Umbilical cord (tissue), 2 donors: ENCODE measurements around the gene HERC3. TPM values are rescaled to one million over a fixed set of nuclear protein-coding genes. Genes with fewer than 3 reads are reported as not detected.

ENCODE experiments used
- DNase-seq: peaks from one replicate; pipeline ENCODE4 v3.0.0-alpha.2; 2015; ENCODE audit warnings: low spot score
- total RNA-seq: library from RNA; depleted of rRNA; stranded (reverse); fragments of >200 nt; gene quantifications from one replicate; pipeline ENCODE4 v1.2.3, GENCODE V29; 2014; ENCODE audit warnings: low replicate concordance; ENCODE audit not compliant: insufficient read depth

Gene HERC3
- total RNA-seq, 1 donor from 2014 or later, result 24.3 TPM

- peak; percentile 66 for DNase-seq
Observed at GRCh38 chr4:88659055-88659889, 67.0 kb downstream of the HERC3 start.

GRCh38 chr4:88659890-88660208 lies 67.6 kb downstream of the HERC3 start:
- DNase-seq, result no peak

- DNase-seq, result no peak
Observed at GRCh38 chr4:88660446-88661294, 68.4 kb downstream of the HERC3 start.

- no peak for DNase-seq
Observed at GRCh38 chr4:88661739-88662138, 69.5 kb downstream of the HERC3 start.

- peak; percentile 25 for DNase-seq
Observed at GRCh38 chr4:88672987-88673386, 80.7 kb downstream of the HERC3 start.

GRCh38 chr4:88673886-88674285 lies 81.6 kb downstream of the HERC3 start:
- DNase-seq, result no peak

- no peak for DNase-seq
Observed at GRCh38 chr4:88674565-88674964, 82.3 kb downstream of the HERC3 start.

GRCh38 chr4:88674979-88675378 lies 82.7 kb downstream of the HERC3 start:
- no peak for DNase-seq

GRCh38 chr4:88675543-88675942 lies 83.3 kb downstream of the HERC3 start:
- no peak for DNase-seq

GRCh38 chr4:88681209-88681608 lies 88.9 kb downstream of the HERC3 start:
- DNase-seq, result no peak

- no peak for DNase-seq
Observed at GRCh38 chr4:88690355-88690754, 98.1 kb downstream of the HERC3 start.

- DNase-seq, result no peak
Observed at GRCh38 chr4:88693792-88694191, 101.5 kb downstream of the HERC3 start.

GRCh38 chr4:88696630-88697029 lies 104.3 kb downstream of the HERC3 start:
- peak; percentile 60 for DNase-seq

GRCh38 chr4:88697141-88697540 lies 104.9 kb downstream of the HERC3 start:
- peak; percentile 31 for DNase-seq

GRCh38 chr4:88697588-88698329 lies 105.5 kb downstream of the HERC3 start, which contains the start of gene NAP1L5:
TSS of gene NAP1L5 (minus strand) at chr4:88697829. CDS start at chr4:88697754, 75 bp downstream.
- peak; percentile 66 for DNase-seq

GRCh38 chr4:88698519-88698918 lies 106.2 kb downstream of the HERC3 start:
- DNase-seq, result no peak

- no peak for DNase-seq
Observed at GRCh38 chr4:88702782-88703181, 110.5 kb downstream of the HERC3 start.

- DNase-seq, result no peak
Observed at GRCh38 chr4:88705223-88705622, 112.9 kb downstream of the HERC3 start.

- DNase-seq, result no peak
Observed at GRCh38 chr4:88705805-88706492, 113.7 kb downstream of the HERC3 start.

GRCh38 chr4:88706574-88706973 lies 114.3 kb downstream of the HERC3 start:
- peak; percentile 71 for DNase-seq

GRCh38 chr4:88709989-88710388 lies 117.7 kb downstream of the HERC3 start:
- no peak for DNase-seq
